Raji (cell line): ENCODE data around the gene FAM120A.

Experiments used
- POLR2A ChIP-seq: IDR thresholded peaks from 2 replicates; pipeline ENCODE4 v1.6.1; 2011; ENCODE audit warnings: low read depth, low read length, control low read depth; ENCODE audit not compliant: insufficient read depth

The FAM120A gene

DNA sequence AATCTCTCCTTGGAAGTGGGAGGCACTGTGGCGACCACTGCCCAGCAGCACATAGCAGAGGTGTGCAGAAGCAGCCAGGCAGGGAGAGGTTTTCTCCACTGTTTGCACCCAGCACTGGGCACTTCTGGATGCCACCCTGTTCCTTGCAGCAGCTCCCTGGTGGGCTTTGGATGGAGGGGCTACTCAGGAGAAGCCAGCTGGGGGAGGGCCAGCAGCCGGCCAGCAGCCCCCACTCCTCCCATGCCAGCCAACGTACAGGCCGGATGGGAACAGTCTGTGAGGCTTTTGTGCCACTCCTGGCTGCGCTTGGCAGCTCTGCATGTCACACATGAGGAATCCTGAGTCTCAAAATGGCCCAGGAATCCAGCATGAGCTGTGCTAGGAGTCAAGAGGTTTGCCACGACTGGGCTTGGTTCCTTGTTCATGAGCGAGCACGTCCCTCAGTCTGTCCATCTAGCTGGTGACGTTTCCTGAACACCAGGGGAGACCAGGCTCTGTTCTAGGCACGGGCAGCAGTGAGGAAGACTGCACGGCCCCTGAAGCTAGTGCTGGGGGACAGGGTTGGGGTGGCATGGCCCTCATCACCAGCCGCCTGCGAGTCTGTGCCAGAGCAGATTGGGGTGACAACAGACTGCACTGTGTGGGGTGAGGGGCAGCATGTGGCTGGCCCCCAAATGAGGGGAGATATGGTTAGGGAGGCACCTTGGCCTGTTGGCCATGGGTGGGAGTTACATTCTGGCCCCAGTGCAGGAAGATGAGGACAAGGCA lies 135.0 kb downstream of the FAM120A start:
- no peak for TF ChIP-seq POLR2A

GRCh38 chr9:93587284-93587650 lies 135.8 kb downstream of the FAM120A start:
- no peak for TF ChIP-seq POLR2A

DNA sequence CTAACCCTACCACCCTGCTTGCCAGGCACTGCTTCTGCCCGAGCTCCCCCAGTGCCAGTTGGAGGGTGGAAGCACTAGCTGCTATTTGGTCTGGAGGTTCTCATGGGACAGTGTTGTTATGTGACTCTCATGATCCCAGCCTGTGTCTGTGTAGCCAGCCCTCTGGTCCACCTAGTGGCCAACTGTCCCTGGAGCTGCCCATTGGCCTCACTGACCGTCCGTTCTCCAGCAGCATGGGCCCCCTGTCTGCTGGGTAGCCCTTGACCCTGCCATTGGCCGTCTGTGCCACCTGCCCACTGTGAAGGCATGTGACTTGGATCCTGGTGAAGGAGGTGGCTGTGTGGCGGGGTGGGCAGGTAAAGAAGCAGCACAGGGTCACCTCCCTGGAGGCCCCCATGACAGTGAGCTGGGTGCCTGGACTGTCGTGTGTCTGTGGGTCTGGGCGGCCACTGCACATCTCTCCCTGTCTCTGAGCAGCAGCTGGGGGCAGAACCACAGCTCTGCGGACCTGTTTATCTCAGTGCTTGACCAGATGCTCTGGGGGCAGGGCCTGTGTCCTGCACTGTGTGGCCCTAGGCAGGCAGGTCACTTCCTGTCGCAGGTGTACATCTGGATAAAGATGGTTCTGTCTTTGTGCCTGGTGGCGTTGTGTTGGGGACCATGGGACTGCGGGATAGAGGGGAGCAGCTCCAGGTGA lies 136.3 kb downstream of the FAM120A start:
- no peak for TF ChIP-seq POLR2A

- no peak for TF ChIP-seq POLR2A
These were observed 137.4 kb downstream of the FAM120A start for GRCh38 chr9:93588641-93589609.

- TF ChIP-seq POLR2A = no peak
These were observed 138.2 kb downstream of the FAM120A start for GRCh38 chr9:93589688-93590087.

- no peak for TF ChIP-seq POLR2A
These were observed 139.2 kb downstream of the FAM120A start for GRCh38 chr9:93590609-93591234.

DNA sequence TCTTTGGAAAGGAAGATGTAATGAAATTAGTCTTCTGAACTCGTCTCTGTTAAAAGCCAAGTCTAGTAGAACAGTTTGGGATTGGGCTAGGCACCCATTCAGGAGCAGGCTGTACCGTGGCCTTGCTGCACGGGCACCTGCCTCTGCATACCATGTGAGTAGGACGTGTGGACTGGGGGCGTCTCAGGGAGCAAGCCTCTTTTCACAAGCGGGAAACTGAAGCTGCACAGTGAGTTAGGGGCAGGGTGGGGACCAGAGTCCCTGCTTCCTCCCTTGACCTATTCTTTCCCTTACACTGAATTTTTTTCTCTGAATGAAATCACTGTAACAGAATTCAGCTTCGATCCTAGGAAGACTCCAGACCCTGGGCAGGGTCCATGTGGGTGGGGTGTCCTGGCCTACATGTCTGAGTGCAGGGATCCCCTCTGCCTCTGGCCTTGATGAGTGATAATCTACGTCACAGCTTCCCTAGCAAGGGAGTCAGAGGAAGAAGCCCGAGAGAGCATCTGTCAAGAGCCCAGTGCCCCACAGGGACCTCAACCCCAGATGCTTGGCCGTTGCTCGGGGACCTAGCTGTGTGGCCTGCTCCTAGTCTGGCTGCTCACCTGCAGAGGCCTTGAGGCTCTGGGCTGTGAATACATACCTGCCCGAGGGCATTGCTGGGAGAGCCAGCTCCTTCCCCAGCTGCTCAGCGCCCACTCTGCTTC lies 140.0 kb downstream of the FAM120A start:
- TF ChIP-seq POLR2A = no peak

DNA sequence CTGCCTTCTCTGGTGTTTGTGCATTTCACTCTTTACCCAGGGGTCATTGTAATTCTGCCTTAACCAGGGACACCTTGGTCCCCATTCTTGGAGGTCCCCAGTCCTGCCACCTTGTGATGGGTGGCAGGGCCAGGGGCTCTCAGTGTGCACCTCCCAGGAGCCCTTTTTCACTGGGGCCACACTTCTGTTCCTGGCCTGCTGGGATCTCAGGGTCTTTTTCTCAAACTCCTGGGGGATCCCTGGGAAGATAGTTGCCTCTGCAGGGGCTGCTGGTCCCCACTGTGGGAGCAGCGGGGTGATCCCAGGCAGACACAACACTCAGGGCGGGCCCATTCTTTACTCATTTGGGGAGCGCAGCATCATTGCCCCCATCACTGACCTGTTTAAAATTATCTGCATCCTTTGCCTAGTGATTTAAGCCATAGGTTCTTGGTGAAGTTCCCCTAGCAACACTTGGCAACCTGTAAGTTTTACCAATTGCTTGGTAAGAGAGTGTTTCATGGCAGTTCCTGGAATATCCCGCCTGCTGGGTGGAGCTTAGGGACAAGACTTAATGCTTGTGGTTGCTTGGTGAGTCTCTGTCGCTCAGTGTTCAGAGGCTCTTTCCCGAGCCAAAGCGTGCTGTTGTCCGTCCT lies 140.6 kb downstream of the FAM120A start:
- no peak for TF ChIP-seq POLR2A

DNA sequence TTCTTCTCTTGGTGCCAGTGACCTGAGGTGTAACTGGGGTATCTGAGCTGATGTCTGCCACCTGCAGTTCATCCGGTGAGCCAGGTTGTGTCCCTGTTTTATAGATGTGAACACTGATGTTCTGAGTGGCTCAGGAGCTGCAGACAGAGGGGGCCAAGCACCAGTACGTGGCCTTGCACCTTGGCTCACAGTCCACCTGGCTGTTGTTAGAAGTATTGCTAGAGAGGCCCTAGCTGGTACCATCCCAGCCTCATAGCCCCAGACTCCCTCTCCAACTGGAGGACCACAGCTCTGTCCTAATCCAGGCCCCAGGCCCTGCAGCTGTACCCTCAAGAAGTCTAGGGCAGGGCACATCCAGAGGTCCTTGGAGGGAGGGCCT lies 141.1 kb downstream of the FAM120A start:
- no peak for TF ChIP-seq POLR2A

DNA sequence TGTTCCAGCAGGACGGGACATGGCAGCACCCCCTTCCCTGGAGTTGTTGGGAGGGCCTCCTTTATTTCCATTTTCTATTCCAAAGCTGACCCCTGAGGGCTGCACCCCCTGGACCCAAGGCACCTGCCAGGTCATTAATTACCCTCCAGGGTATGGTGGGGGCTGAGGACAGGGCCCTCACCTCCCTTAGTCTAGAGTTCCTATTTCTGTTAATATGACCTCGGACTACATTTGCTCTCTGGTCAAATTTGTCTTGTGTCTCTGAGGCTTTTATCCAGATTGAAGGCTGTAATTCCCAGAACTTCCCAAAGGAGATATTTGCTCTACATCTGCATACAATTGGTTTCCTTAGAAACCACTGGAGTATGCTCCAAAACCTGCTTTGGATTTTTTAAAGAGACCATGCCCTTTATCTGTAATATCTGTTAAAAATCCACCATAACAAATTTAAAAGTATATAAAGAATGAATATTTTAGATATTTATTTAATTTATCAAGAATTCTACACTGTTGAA lies 141.7 kb downstream of the FAM120A start:
- TF ChIP-seq POLR2A = no peak

DNA sequence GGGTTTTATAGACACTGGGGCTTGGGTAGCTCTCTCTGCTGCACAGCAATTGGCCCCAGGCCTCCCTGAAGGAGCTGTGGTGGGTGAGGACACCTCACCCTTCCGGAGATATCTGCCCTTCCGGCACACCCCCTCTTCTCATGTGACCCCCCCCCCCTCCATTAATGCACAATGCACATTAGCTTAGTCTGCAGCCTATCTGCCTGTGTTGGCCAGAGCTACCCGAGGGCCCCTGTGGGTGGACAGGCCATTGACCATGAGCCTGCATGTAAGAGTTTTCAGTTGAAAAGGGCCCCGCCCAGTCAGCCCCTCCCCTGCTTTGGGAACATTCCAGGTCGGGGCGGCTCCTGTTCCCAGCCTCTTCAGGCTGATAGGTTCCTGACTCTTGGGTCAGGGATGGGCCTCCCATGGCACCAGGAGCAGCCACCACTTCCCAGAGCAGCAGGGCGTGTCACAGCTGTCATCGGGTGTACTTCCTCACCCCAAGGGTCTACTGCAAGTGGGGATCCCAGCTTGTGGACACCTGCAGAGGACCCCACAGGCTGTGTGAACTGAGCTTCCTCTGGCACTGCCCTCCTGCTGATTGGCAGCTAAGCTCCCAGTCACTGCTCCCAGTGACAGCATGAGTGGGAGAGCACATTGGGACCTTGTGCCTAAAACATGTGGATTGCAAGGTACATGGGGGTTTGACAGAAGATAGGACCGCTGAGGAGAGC lies 142.7 kb downstream of the FAM120A start:
- no peak for TF ChIP-seq POLR2A

GRCh38 chr9:93595461-93595860 lies 144.0 kb downstream of the FAM120A start:
- TF ChIP-seq POLR2A = no peak

DNA sequence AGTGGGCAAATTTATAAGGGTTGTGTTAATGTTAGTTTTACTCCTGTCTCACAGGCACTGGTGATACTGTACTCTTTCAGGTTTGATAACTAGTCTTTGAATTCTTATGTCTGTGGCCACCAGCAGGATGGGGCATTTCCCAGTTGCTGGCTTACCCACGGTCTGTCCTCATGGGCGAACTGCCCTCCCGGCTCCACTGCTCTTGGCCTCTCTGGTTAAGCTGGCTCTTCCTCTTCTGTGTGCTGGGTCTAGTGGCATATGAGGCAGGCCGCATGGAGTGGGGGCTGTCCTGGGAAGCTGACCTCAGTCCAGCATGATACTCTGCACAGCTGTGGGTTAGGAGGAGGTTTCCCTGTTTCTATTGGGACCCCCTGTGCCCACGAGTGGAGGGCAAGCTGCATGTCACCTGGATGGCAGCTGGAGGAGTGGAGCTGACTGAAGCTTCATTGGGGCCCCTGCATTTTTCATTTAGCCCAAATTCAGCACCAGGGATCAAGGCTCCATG lies 144.4 kb downstream of the FAM120A start:
- TF ChIP-seq POLR2A = no peak
